ENCODE data around the gene ENAM. TPM values are rescaled to one million over a fixed set of nuclear protein-coding genes. Genes with fewer than 3 reads are reported as not detected.

Gene ENAM
- total RNA-seq, 4 donors from 2014 or later = 0.20 to 9.2 (median 2.8) TPM

DNA sequence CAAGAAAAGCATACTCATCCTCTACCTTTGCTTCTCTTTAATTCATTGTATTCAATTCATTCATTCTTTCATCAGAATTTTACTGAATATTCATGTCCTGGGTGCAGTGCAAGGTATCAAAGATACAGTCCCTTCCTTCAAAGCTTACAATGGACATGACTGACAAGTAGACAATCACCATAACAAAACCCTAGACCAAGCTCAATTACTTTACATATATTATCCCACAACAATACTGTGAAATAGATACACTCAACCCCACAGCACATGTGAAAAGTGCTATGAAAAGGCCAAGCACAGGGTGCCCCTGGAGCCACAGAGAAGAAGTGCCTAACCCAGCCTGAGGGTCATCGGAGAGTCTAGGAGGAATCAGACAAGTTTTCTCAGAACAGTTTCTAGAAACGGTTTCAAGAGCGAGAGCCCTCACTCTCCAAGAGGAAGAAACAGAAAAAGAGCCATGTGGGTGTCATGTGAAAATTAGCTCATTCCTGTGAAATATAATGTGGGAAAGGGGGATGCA is 21.1 kb upstream of the ENAM start:
- no peak overlapping the region for H3K27ac ChIP-seq
- ATAC-seq (no peak), DNase-seq (no peak)
- no peaks in the 10 kb centered on the region for H3K27me3 ChIP-seq
- H3K4me1 ChIP-seq = no peaks in the 10 kb centered on the region
- H3K9me3 ChIP-seq = no peaks in the 10 kb centered on the region
- TF ChIP-seq, protein P1, sequence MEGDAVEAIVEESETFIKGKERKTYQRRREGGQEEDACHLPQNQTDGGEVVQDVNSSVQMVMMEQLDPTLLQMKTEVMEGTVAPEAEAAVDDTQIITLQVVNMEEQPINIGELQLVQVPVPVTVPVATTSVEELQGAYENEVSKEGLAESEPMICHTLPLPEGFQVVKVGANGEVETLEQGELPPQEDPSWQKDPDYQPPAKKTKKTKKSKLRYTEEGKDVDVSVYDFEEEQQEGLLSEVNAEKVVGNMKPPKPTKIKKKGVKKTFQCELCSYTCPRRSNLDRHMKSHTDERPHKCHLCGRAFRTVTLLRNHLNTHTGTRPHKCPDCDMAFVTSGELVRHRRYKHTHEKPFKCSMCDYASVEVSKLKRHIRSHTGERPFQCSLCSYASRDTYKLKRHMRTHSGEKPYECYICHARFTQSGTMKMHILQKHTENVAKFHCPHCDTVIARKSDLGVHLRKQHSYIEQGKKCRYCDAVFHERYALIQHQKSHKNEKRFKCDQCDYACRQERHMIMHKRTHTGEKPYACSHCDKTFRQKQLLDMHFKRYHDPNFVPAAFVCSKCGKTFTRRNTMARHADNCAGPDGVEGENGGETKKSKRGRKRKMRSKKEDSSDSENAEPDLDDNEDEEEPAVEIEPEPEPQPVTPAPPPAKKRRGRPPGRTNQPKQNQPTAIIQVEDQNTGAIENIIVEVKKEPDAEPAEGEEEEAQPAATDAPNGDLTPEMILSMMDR (IDR thresholded peaks at IDR 0.05 in 4 of 5, conservative IDR thresholded peaks at IDR 0.05 in 1 of 5) = no peak
- TF ChIP-seq POLR2A (IDR thresholded peaks at IDR 0.05) = no peak
- intact Hi-C loops (cut with DNase I; ENCODE audit: low total_unique reads) (no loop called here), in situ Hi-C loops (cut with MboI; ENCODE audit: low sequenced_read_pairs in 4 of 4) (loop anchor here in 2 of 4 donors (25.0 kb wide), 1 partner anchor 1105 kb away; no protein-coding TSS in a partner anchor)
- no peak overlapping the region for H3K4me3 ChIP-seq
- H3K36me3 ChIP-seq = no peaks in the 10 kb centered on the region

DNA sequence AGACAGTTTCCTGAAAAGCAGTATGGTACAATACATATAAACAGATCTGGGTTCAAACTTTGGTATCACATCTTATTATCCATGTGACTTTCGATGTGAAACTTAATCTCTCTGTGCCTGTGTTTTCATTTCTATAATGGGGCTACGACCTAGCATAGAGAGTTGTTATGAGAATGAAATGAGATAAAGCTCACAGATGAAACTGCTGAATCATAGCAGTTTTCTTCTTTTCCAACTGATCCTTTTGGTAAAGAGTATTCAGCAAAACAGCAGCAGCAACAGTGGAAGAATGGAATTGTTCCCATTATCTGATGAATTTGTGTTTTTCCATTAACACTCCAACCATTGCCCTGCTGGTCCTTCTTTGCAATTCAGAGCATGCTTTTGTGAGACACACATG is 20.2 kb upstream of the ENAM start:
- Histone ChIP-seq H3K36me3 (no peaks in the 10 kb centered on the region), H3K27ac (no peak overlapping the region), H3K9me3 (no peaks in the 10 kb centered on the region), H3K4me3 (no peak overlapping the region), H3K4me1 (no peaks in the 10 kb centered on the region), H3K27me3 (no peaks in the 10 kb centered on the region)
- ATAC-seq = no peak
- intact Hi-C loops (cut with DNase I; ENCODE audit: low total_unique reads) (no loop called here), in situ Hi-C loops (cut with MboI; ENCODE audit: low sequenced_read_pairs in 4 of 4) (loop anchor here in 2 of 4 donors (25.0 kb wide), 1 partner anchor 1104 kb away; no protein-coding TSS in a partner anchor)
- no peak for DNase-seq
- TF ChIP-seq, protein P1 (IDR thresholded peaks at IDR 0.05 in 4 of 5, conservative IDR thresholded peaks at IDR 0.05 in 1 of 5) = no peak
- no peak for TF ChIP-seq POLR2A (IDR thresholded peaks at IDR 0.05)

DNA sequence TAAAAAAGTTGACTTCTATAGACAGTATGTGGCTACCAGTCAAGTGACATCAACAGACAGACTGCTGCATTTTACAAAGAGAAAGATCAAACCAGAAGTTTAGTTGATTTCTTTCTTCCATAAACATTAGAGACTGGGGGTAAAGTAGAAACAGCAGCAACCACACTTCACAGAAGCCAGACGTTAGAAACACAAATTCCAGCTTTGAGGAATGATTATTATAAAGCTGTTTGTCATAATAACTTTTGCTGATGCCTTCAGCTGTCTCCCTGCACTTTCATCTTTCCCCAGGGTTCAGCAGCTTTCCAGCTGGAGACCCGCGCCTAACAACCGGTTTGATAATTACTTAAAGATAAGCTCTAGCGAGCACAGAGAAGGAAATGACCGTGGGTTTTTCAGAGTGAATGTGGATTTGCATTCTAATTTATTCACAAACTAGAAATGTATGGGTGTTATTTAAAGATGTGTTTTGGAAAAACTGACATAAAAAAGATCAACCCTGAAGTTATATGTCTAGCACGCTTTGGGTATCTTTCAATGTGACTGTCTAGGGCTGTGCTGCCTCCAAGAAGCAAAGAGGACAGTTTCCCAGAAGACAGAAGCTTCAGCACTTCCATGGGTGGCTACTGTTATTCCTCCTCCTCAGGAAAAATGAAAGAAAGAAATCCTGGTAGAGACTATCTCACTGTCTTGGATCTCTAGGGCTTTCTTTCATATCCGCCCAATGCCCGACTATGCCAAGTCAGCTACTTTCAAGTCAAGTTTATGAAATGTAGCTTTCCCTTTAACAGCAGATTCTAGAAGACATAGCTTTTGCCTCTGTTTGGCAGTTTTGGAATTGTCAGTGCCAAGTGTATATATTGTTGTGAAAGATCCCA is 15.0 kb upstream of the ENAM start:
- DNase-seq = no peak
- H3K27ac ChIP-seq = no peak overlapping the region
- no peaks in the 10 kb centered on the region for H3K27me3 ChIP-seq
- in situ Hi-C loops (cut with MboI; ENCODE audit: low sequenced_read_pairs in 4 of 4) = loop anchor here in 2 of 4 donors (25.0 kb wide), 1 partner anchor 1099 kb away; no protein-coding TSS in a partner anchor
- H3K9me3 ChIP-seq = no peaks in the 10 kb centered on the region
- intact Hi-C loops (cut with DNase I; ENCODE audit: low total_unique reads) = no loop called here
- H3K4me1 ChIP-seq = no peaks in the 10 kb centered on the region
- TF ChIP-seq, protein P1 (IDR thresholded peaks at IDR 0.05 in 4 of 5, conservative IDR thresholded peaks at IDR 0.05 in 1 of 5) = no peak
- no peak for TF ChIP-seq POLR2A (IDR thresholded peaks at IDR 0.05)
- no peaks in the 10 kb centered on the region for H3K36me3 ChIP-seq
- peak in 1 of 2 donors; percentile 51 for ATAC-seq
- peak overlapping the region in 3 of 4 donors; percentile 12 to 20 (median 17) for H3K4me3 ChIP-seq

DNA sequence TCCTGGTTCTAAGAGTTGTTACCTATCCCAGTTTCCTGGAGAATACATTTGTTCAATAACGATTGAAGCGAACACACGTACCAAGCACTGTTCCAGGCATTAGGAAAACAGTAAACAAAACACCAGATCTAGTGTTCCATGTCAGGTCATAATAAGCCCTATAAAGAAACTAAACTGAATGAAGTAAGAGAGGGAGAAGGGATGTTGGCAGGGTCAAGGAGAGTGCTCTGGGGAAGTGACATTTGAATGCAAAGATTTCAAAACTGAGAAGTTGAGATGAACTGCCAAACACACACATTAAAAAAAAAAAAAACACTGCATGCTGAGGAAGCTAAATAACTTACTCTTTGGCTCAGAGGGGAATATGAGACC is 14.4 kb upstream of the ENAM start:
- peak in 1 of 2 donors; percentile 33 for ATAC-seq
- peak overlapping the region in 3 of 4 donors; percentile 12 to 20 (median 17) for H3K4me3 ChIP-seq

More for the DNA sequence above, 14.4 kb upstream of the ENAM start:
- in situ Hi-C loops (cut with MboI; ENCODE audit: low sequenced_read_pairs in 4 of 4) = loop anchor here in 2 of 4 donors (25.0 kb wide), 1 partner anchor 1098 kb away; no protein-coding TSS in a partner anchor
- DNase-seq = no peak
- Histone ChIP-seq H3K36me3 (no peaks in the 10 kb centered on the region), H3K4me1 (no peaks in the 10 kb centered on the region), H3K27me3 (no peaks in the 10 kb centered on the region), H3K27ac (no peak overlapping the region), H3K9me3 (no peaks in the 10 kb centered on the region)
- intact Hi-C loops (cut with DNase I; ENCODE audit: low total_unique reads) = no loop called here
- TF ChIP-seq, protein P1 (IDR thresholded peaks at IDR 0.05 in 4 of 5, conservative IDR thresholded peaks at IDR 0.05 in 1 of 5) = no peak
- TF ChIP-seq POLR2A (IDR thresholded peaks at IDR 0.05) = no peak
